CD1c-positive myeloid dendritic cell (primary cell): ENCODE data around the gene MRPS9.

ENCODE experiments used
- DNase-seq: peaks from one replicate; pipeline ENCODE4 v3.0.0-alpha.2; 2016; ENCODE audit errors: extremely low spot score

MRPS9 gene

GRCh38 chr2:105118960-105119359 is 81.1 kb downstream of the MRPS9 start:
- peak; percentile 11 for DNase-seq

- no peak for DNase-seq
Measured at GRCh38 chr2:105121434-105121833, 83.6 kb downstream of the MRPS9 start.

GRCh38 chr2:105125428-105125827 is 87.6 kb downstream of the MRPS9 start:
- DNase-seq: no peak

GRCh38 chr2:105125920-105126319 is 88.1 kb downstream of the MRPS9 start:
- DNase-seq: no peak

- DNase-seq: no peak
Measured at GRCh38 chr2:105126336-105126735, 88.5 kb downstream of the MRPS9 start.

- DNase-seq: peak; percentile 41
Measured at GRCh38 chr2:105127289-105127915, 89.5 kb downstream of the MRPS9 start.

- peak; percentile 89 for DNase-seq
Measured at GRCh38 chr2:105129722-105130232, 91.9 kb downstream of the MRPS9 start.

GRCh38 chr2:105130546-105130945 is 92.7 kb downstream of the MRPS9 start:
- no peak for DNase-seq

- DNase-seq: no peak
Measured at GRCh38 chr2:105134081-105134480, 96.2 kb downstream of the MRPS9 start.

- no peak for DNase-seq
Measured at GRCh38 chr2:105135436-105135835, 97.6 kb downstream of the MRPS9 start.

- DNase-seq: no peak
Measured at GRCh38 chr2:105136394-105136793, 98.5 kb downstream of the MRPS9 start.

GRCh38 chr2:105138643-105139042 is 100.8 kb downstream of the MRPS9 start:
- no peak for DNase-seq

- no peak for DNase-seq
Measured at GRCh38 chr2:105139556-105140239, 101.8 kb downstream of the MRPS9 start.

GRCh38 chr2:105140240-105140568 is 102.3 kb downstream of the MRPS9 start:
- no peak for DNase-seq

- peak; percentile 18 for DNase-seq
Measured at GRCh38 chr2:105141099-105141614, 103.3 kb downstream of the MRPS9 start.

- no peak for DNase-seq
Measured at GRCh38 chr2:105142239-105142638, 104.4 kb downstream of the MRPS9 start.

GRCh38 chr2:105143094-105143466 is 105.2 kb downstream of the MRPS9 start:
- no peak for DNase-seq

GRCh38 chr2:105143467-105144151 is 105.7 kb downstream of the MRPS9 start:
- no peak for DNase-seq

GRCh38 chr2:105144152-105144940 is 106.5 kb downstream of the MRPS9 start:
- DNase-seq: no peak

GRCh38 chr2:105144941-105145300 is 107.1 kb downstream of the MRPS9 start:
- DNase-seq: no peak

- DNase-seq: no peak
Measured at GRCh38 chr2:105149272-105149671, 111.4 kb downstream of the MRPS9 start.
